GM18520 (cell line): ENCODE results near the gene CBL.

Experiments used
- ATAC-seq: cut with Tn5 transposase; IDR thresholded peaks from one replicate; pipeline ENCODE4 v1.9.1; 2021; ENCODE audit not compliant: unreplicated experiment

The CBL gene

GRCh38 chr11:119263352-119263940, 57.3 kb downstream of the CBL start:
- ATAC-seq: no peak

- no peak for ATAC-seq
Observed at GRCh38 chr11:119266063-119266462, 59.9 kb downstream of the CBL start.

- ATAC-seq: no peak
Observed at GRCh38 chr11:119266517-119267255, 60.5 kb downstream of the CBL start.

GRCh38 chr11:119267645-119268044, 61.5 kb downstream of the CBL start:
- no peak for ATAC-seq

GRCh38 chr11:119273721-119274120, 67.6 kb downstream of the CBL start:
- no peak for ATAC-seq

- no peak for ATAC-seq
Observed at GRCh38 chr11:119277660-119278059, 71.5 kb downstream of the CBL start.

GRCh38 chr11:119282495-119282894, 76.4 kb downstream of the CBL start:
- no peak for ATAC-seq

GRCh38 chr11:119284344-119285157, 78.4 kb downstream of the CBL start:
- ATAC-seq: no peak

GRCh38 chr11:119285431-119285830, 79.3 kb downstream of the CBL start:
- ATAC-seq: no peak

- ATAC-seq: no peak
Observed at GRCh38 chr11:119288219-119288618, 82.1 kb downstream of the CBL start.

GRCh38 chr11:119290894-119291497, 84.9 kb downstream of the CBL start:
- no peak for ATAC-seq

GRCh38 chr11:119293461-119293860, 87.3 kb downstream of the CBL start:
- ATAC-seq: no peak

- ATAC-seq: no peak
Observed at GRCh38 chr11:119295178-119295577, 89.0 kb downstream of the CBL start.

- no peak for ATAC-seq
Observed at GRCh38 chr11:119297938-119298337, 91.8 kb downstream of the CBL start.

GRCh38 chr11:119298726-119299125, 92.6 kb downstream of the CBL start:
- ATAC-seq: no peak

GRCh38 chr11:119299416-119299815, 93.3 kb downstream of the CBL start:
- ATAC-seq: no peak

GRCh38 chr11:119300198-119300964, 94.2 kb downstream of the CBL start:
- no peak for ATAC-seq

- ATAC-seq: no peak
Observed at GRCh38 chr11:119303227-119303718, 97.1 kb downstream of the CBL start.

- ATAC-seq: no peak
Observed at GRCh38 chr11:119305556-119306372, 99.6 kb downstream of the CBL start.

GRCh38 chr11:119306373-119306890, 100.3 kb downstream of the CBL start:
- ATAC-seq: no peak
